ENCODE data around the gene ZNF358. TPM values are rescaled to one million over a fixed set of nuclear protein-coding genes. Genes with fewer than 3 reads are reported as not detected.

The ZNF358 gene
- total and polyA plus RNA-seq, 10 of the 15 experiments (the other 5 are each of a cell fraction or from before 2014, with no cell fraction given) = 0.09 to 6.3 (median 1.9) TPM; not detected in 1

DNA sequence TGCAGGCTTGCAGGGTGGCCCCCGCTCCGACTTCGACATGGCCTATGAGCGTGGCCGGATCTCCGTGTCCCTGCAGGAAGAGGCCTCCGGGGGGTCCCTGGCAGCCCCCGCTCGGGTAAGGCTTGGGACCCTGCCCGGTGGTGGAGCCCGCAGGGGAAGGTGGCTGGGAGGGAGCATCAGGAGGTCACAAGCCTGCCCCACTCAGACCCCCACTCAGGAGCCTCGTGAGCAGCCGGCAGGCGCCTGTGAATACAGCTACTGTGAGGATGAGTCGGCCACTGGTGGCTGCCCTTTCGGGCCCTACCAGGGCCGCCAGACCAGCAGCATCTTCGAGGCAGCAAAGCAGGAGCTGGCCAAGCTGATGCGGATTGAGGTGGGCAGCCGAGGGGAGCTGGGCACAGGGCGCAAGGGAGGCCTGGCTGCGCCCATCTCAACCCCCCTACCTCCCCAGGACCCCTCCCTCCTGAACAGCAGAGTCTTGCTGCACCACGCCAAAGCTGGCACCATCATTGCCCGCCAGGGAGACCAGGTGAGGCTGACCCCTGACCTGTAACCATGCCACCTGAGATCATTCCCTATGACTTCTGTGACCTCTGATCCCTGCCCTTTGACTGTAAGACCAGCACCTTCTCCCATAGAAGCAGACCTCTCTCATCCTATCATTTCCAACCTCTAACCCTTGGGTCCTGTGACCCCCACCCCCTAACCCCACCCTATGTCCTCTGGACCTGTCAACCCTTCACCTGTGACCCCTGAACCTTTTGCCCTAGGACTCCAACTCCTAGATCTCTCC is 26.8 kb downstream of the ZNF358 start:
- no peak overlapping the region for H3K9ac ChIP-seq (ENCODE audit: control insufficient read depth, insufficient read depth, low read length)
- ATAC-seq (no peak), FAIRE-seq (no peak), DNase-seq (ENCODE audit: low read depth, low spot score) (no peak)
- H2AFZ ChIP-seq (ENCODE audit: control insufficient read depth, low read depth, low read length) = no peak overlapping the region
- no TSS peak for BruUV-seq (replicated peaks)
- no peaks in the 10 kb centered on the region for H3K79me2 ChIP-seq (ENCODE audit: control insufficient read depth, insufficient read depth, low read length)
- H3K27ac ChIP-seq (ENCODE audit: control insufficient read depth, insufficient read depth) = no peak overlapping the region
- H3K4me3 ChIP-seq = no peak overlapping the region
- RAD21 ChIA-PET (ENCODE audit: unreplicated experiment) = no interaction called here
- WGBS (ENCODE audit: insufficient coverage, insufficient replicate concordance, low lambda C conversion rate, missing lambda C conversion rate) = 97% methylated on average over 24 of the region's 24 CpGs
- H3K36me3 ChIP-seq (ENCODE audit: control insufficient read depth in 2 of 2, insufficient read depth in 2 of 2, low read length in 1 of 2) = peaks cover 0 to 9% of the 10 kb centered on the region in 2 experiments; a peak in 3 of 4 replicates
- in situ Hi-C loops (cut with MboI) = no loop called here
- H3K9me3 ChIP-seq (replicated peaks; ENCODE audit: control insufficient read depth, insufficient read depth, low read length) = no peaks in the 10 kb centered on the region
- H3K4me2 ChIP-seq (ENCODE audit: control insufficient read depth, insufficient read depth) = no peak overlapping the region
- H4K20me1 ChIP-seq (ENCODE audit: control insufficient read depth, insufficient read depth) = no peaks in the 10 kb centered on the region
- intact Hi-C loops (cut with micrococcal nuclease; ENCODE audit: unreplicated experiment) = no loop called here
- TF ChIP-seq RAD21 (IDR thresholded peaks at IDR 0.05; ENCODE audit: insufficient read depth, low read depth, low read length) = no peak
- TF ChIP-seq ZSCAN29 (IDR thresholded peaks at IDR 0.05) = no peak
- TF ChIP-seq NR2F1 (conservative IDR thresholded peaks at IDR 0.05) = no peak
- no peak for TF ChIP-seq SIN3A (IDR thresholded peaks at IDR 0.05; ENCODE audit: low read depth, low read length)
- no peak for TF ChIP-seq PAX5 (IDR thresholded peaks at IDR 0.05; ENCODE audit: borderline replicate concordance, low read depth, low read length)
- H3K27me3 ChIP-seq (replicated peaks in 1 of 2; ENCODE audit: control insufficient read depth in 2 of 2, insufficient read depth in 2 of 2, low read length in 1 of 2) = no peaks in the 10 kb centered on the region
- H3K4me1 ChIP-seq (ENCODE audit: control insufficient read depth, insufficient read depth, low read length) = peaks cover 3% of the 10 kb centered on the region; the same call in 1 of the 2 replicates
- SMC1A ChIA-PET (ENCODE audit: uncharacterized antibody, unreplicated experiment) = no interaction called here
- CTCF ChIA-PET = no interaction called here
- POLR2A ChIA-PET = no interaction called here

DNA sequence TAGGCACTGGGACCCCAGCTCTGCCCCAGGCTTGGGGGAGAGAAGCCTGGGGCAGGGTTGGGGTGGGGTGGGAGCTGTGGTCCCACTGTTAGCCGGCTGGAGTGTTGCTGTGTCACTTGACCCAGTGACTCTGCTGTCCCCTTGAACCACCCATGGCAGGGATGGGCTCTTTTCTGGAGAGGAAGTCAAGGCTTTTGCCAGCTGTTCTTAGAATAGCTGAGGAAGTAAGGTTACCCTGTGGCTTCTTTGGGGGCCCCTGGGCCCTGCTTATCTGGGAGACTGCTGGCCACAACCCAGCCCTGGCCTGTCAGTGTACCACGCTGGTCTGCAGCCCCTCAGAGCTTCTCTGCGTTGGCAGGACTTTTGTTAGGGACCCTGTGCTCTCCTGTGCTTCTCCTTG is 28.7 kb downstream of the ZNF358 start:
- DNase-seq (ENCODE audit: low read depth, low spot score) = no peak
- Histone ChIP-seq H3K4me2 (ENCODE audit: control insufficient read depth, insufficient read depth) (no peak overlapping the region), H3K27me3 (replicated peaks in 1 of 2; ENCODE audit: control insufficient read depth in 2 of 2, insufficient read depth in 2 of 2, low read length in 1 of 2) (no peaks in the 10 kb centered on the region), H3K4me3 (no peak overlapping the region), H3K9ac (ENCODE audit: control insufficient read depth, insufficient read depth, low read length) (no peak overlapping the region), H3K4me1 (ENCODE audit: control insufficient read depth, insufficient read depth, low read length) (peaks cover 3% of the 10 kb centered on the region; the same call in 1 of the 2 replicates), H3K36me3 (ENCODE audit: control insufficient read depth in 2 of 2, insufficient read depth in 2 of 2, low read length in 1 of 2) (peaks cover 0 to 9% of the 10 kb centered on the region in 2 experiments; a peak in 3 of 4 replicates), H3K9me3 (replicated peaks; ENCODE audit: control insufficient read depth, insufficient read depth, low read length) (no peaks in the 10 kb centered on the region), H4K20me1 (ENCODE audit: control insufficient read depth, insufficient read depth) (no peaks in the 10 kb centered on the region), H3K27ac (ENCODE audit: control insufficient read depth, insufficient read depth) (no peak overlapping the region), H3K79me2 (ENCODE audit: control insufficient read depth, insufficient read depth, low read length) (no peaks in the 10 kb centered on the region), H2AFZ (ENCODE audit: control insufficient read depth, low read depth, low read length) (no peak overlapping the region)
- SMC1A ChIA-PET (ENCODE audit: uncharacterized antibody, unreplicated experiment) = no interaction called here
- RAD21 ChIA-PET (ENCODE audit: unreplicated experiment) = interaction anchor here (0.5 kb wide), 1 partner anchor 1830 kb away, joined by 4 read pairs; no protein-coding TSS in a partner anchor
- no TSS peak for BruUV-seq (replicated peaks)
- 60% methylated on average over 3 of the region's 3 CpGs for WGBS (ENCODE audit: insufficient coverage, insufficient replicate concordance, low lambda C conversion rate, missing lambda C conversion rate)
- POLR2A ChIA-PET = no interaction called here
- no peak for FAIRE-seq
- in situ Hi-C loops (cut with MboI) = no loop called here
- intact Hi-C loops (cut with micrococcal nuclease; ENCODE audit: unreplicated experiment) = no loop called here
- no peak for ATAC-seq
- CTCF ChIA-PET = no interaction called here
- no peak for TF ChIP-seq ZNF207 (IDR thresholded peaks at IDR 0.05; ENCODE audit: borderline replicate concordance)
- no peak for TF ChIP-seq IRF4 (IDR thresholded peaks at IDR 0.05; ENCODE audit: low read depth, low read length)
- TF ChIP-seq NBN (IDR thresholded peaks at IDR 0.05) = no peak
- TF ChIP-seq, protein P1, sequence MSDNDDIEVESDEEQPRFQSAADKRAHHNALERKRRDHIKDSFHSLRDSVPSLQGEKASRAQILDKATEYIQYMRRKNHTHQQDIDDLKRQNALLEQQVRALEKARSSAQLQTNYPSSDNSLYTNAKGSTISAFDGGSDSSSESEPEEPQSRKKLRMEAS (IDR thresholded peaks at IDR 0.05; ENCODE audit: low read depth, low read length) = no peak
- TF ChIP-seq PAX5 (IDR thresholded peaks at IDR 0.05; ENCODE audit: borderline replicate concordance, low read depth, low read length) = no peak
- TF ChIP-seq, protein P2, sequence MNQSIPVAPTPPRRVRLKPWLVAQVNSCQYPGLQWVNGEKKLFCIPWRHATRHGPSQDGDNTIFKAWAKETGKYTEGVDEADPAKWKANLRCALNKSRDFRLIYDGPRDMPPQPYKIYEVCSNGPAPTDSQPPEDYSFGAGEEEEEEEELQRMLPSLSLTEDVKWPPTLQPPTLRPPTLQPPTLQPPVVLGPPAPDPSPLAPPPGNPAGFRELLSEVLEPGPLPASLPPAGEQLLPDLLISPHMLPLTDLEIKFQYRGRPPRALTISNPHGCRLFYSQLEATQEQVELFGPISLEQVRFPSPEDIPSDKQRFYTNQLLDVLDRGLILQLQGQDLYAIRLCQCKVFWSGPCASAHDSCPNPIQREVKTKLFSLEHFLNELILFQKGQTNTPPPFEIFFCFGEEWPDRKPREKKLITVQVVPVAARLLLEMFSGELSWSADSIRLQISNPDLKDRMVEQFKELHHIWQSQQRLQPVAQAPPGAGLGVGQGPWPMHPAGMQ (IDR thresholded peaks at IDR 0.05; ENCODE audit: borderline replicate concordance) = no peak
- TF ChIP-seq, protein P3, sequence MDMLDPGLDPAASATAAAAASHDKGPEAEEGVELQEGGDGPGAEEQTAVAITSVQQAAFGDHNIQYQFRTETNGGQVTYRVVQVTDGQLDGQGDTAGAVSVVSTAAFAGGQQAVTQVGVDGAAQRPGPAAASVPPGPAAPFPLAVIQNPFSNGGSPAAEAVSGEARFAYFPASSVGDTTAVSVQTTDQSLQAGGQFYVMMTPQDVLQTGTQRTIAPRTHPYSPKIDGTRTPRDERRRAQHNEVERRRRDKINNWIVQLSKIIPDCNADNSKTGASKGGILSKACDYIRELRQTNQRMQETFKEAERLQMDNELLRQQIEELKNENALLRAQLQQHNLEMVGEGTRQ (IDR thresholded peaks at IDR 0.05; ENCODE audit: borderline replicate concordance, low read depth, low read length) = no peak
- TF ChIP-seq HDAC6 (IDR thresholded peaks at IDR 0.05; ENCODE audit: unreplicated experiment) = no peak
- TF ChIP-seq BACH1 (IDR thresholded peaks at IDR 0.05; ENCODE audit: borderline replicate concordance) = no peak

Data from GM12878 (cell line).